ENCODE results near the gene PPP1R15B. TPM values are rescaled to one million over a fixed set of nuclear protein-coding genes. Genes with fewer than 3 reads are reported as not detected.
A peak's percentile ranks its signal among the peaks of the same experiment; 100 is the strongest.

PPP1R15B gene
- total and polyA plus RNA-seq, 4 donors, result 14.6 to 57.0 (median 36.8) TPM

- no peaks in the 10 kb centered on the region for H3K27me3 ChIP-seq (ENCODE audit: control insufficient read depth in 3 of 3, insufficient read depth in 3 of 3, low read length in 2 of 3)
- no peak overlapping the region for H3K4me3 ChIP-seq
- H3K36me3 ChIP-seq (ENCODE audit: control insufficient read depth in 4 of 4, insufficient read depth in 4 of 4, low read length in 4 of 4), result peaks cover 0 to 11% (median 0%) of the 10 kb centered on the region in 4 donors
- no peak overlapping the region for H3K27ac ChIP-seq (ENCODE audit: low read depth in 1 of 2, low read length in 1 of 2)
- DNase-seq (no peak), ATAC-seq (ENCODE audit: insufficient read depth, low FRiP score) (no peak)
- H3K9ac ChIP-seq (ENCODE audit: insufficient read depth in 1 of 2, low read length in 2 of 2), result no peak overlapping the region
- H3K4me1 ChIP-seq (ENCODE audit: control insufficient read depth in 5 of 5, insufficient read depth in 5 of 5, low read length in 5 of 5), result peaks cover 0 to 18% (median 8%) of the 10 kb centered on the region in 5 donors
- TF ChIP-seq CTCF (IDR thresholded peaks at IDR 0.05; ENCODE audit: control extremely low read depth, extremely low read depth), result no peak
- no peaks in the 10 kb centered on the region for H3K9me3 ChIP-seq (ENCODE audit: control insufficient read depth in 4 of 4, insufficient read depth in 3 of 4, low read length in 3 of 4)
These were observed 2.4 kb upstream of the PPP1R15B start for GRCh38 chr1:204414016-204414415.

GRCh38 chr1:204413170-204413535 is 1.5 kb upstream of the PPP1R15B start:
- no peak for TF ChIP-seq CTCF (IDR thresholded peaks at IDR 0.05; ENCODE audit: control extremely low read depth, extremely low read depth)
- Histone ChIP-seq H3K4me1 (ENCODE audit: control insufficient read depth in 5 of 5, insufficient read depth in 5 of 5, low read length in 5 of 5) (peaks cover 0 to 18% (median 4%) of the 10 kb centered on the region in 5 donors), H3K9me3 (ENCODE audit: control insufficient read depth in 4 of 4, insufficient read depth in 3 of 4, low read length in 3 of 4) (no peaks in the 10 kb centered on the region), H3K4me3 (no peak overlapping the region), H3K9ac (ENCODE audit: insufficient read depth in 1 of 2, low read length in 2 of 2) (no peak overlapping the region), H3K27me3 (ENCODE audit: control insufficient read depth in 3 of 3, insufficient read depth in 3 of 3, low read length in 2 of 3) (no peaks in the 10 kb centered on the region), H3K27ac (ENCODE audit: low read depth in 1 of 2, low read length in 1 of 2) (peak overlapping the region in 1 of 2 donors; percentile 71), H3K36me3 (ENCODE audit: control insufficient read depth in 4 of 4, insufficient read depth in 4 of 4, low read length in 4 of 4) (peaks cover 0 to 11% (median 0%) of the 10 kb centered on the region in 4 donors)
- DNase-seq (no peak), ATAC-seq (ENCODE audit: insufficient read depth, low FRiP score) (no peak)
- 97% methylated on average over 1 of the region's 1 CpG for WGBS, 2 donors

GRCh38 chr1:204410688-204411450 is 748 bp downstream of the PPP1R15B start:
- H3K9ac ChIP-seq (ENCODE audit: insufficient read depth in 1 of 2, low read length in 2 of 2), result peak overlapping the region; percentile 89 to 99
- peak overlapping the region; percentile 92 for H3K4me3 ChIP-seq
- 0% methylated on average over 38 of the region's 38 CpGs for WGBS, 2 donors
- no peaks in the 10 kb centered on the region for H3K9me3 ChIP-seq (ENCODE audit: control insufficient read depth in 4 of 4, insufficient read depth in 3 of 4, low read length in 3 of 4)
- DNase-seq (peak; percentile 62 to 76 (median 69)), ATAC-seq (ENCODE audit: insufficient read depth, low FRiP score) (peak; percentile 43)
- no peak for TF ChIP-seq CTCF (IDR thresholded peaks at IDR 0.05; ENCODE audit: control extremely low read depth, extremely low read depth)
- peaks cover 0 to 11% (median 4%) of the 10 kb centered on the region in 4 donors for H3K36me3 ChIP-seq (ENCODE audit: control insufficient read depth in 4 of 4, insufficient read depth in 4 of 4, low read length in 4 of 4)
- H3K27ac ChIP-seq (ENCODE audit: low read depth in 1 of 2, low read length in 1 of 2), result peak overlapping the region; percentile 99
- no peaks in the 10 kb centered on the region for H3K27me3 ChIP-seq (ENCODE audit: control insufficient read depth in 3 of 3, insufficient read depth in 3 of 3, low read length in 2 of 3)
- peaks cover 0 to 21% (median 5%) of the 10 kb centered on the region in 5 donors for H3K4me1 ChIP-seq (ENCODE audit: control insufficient read depth in 5 of 5, insufficient read depth in 5 of 5, low read length in 5 of 5)
